SIG-M5 treated with dmso at 0.1 percent for 504 hours (cell line): ENCODE measurements around the gene CAPZB.

Experiments
- DNase-seq: peaks from one replicate; lab custom pipeline; 2025; ENCODE audit not compliant: unreplicated experiment; lab: John Stamatoyannopoulos, UW

The CAPZB gene

GRCh38 chr1:19371226-19372135, 113.9 kb downstream of the CAPZB start:
- no peak for DNase-seq

GRCh38 chr1:19370453-19371170, 114.7 kb downstream of the CAPZB start:
- no peak for DNase-seq

- no peak for DNase-seq
These were observed 115.8 kb downstream of the CAPZB start for GRCh38 chr1:19369396-19370090.

GRCh38 chr1:19368964-19369363, 116.4 kb downstream of the CAPZB start:
- no peak for DNase-seq

GRCh38 chr1:19368050-19368449, 117.3 kb downstream of the CAPZB start:
- DNase-seq = no peak

- no peak for DNase-seq
These were observed 117.7 kb downstream of the CAPZB start for GRCh38 chr1:19367584-19368041.

GRCh38 chr1:19366599-19367536, 118.5 kb downstream of the CAPZB start:
- DNase-seq = no peak

GRCh38 chr1:19365721-19366120, 119.6 kb downstream of the CAPZB start:
- DNase-seq = no peak

- no peak for DNase-seq
These were observed 121.7 kb downstream of the CAPZB start for GRCh38 chr1:19363536-19364152.

GRCh38 chr1:19361611-19362147, 123.7 kb downstream of the CAPZB start:
- no peak for DNase-seq

- DNase-seq = no peak
These were observed 124.3 kb downstream of the CAPZB start for GRCh38 chr1:19360843-19361610.

GRCh38 chr1:19360432-19360831, 124.9 kb downstream of the CAPZB start:
- no peak for DNase-seq

GRCh38 chr1:19360016-19360415, 125.3 kb downstream of the CAPZB start:
- DNase-seq = no peak

- no peak for DNase-seq
These were observed 126.0 kb downstream of the CAPZB start for GRCh38 chr1:19359357-19359756.

- DNase-seq = no peak
These were observed 126.6 kb downstream of the CAPZB start for GRCh38 chr1:19358710-19359109.

GRCh38 chr1:19357299-19357986, 127.9 kb downstream of the CAPZB start:
- DNase-seq = no peak

GRCh38 chr1:19356266-19356665, 129.1 kb downstream of the CAPZB start:
- no peak for DNase-seq

- DNase-seq = no peak
These were observed 130.8 kb downstream of the CAPZB start for GRCh38 chr1:19354531-19354981.
